Natural killer cell (primary cell): Measurements from ENCODE around the gene CAPRIN2. TPM values are rescaled to one million over a fixed set of nuclear protein-coding genes. Genes with fewer than 3 reads are reported as not detected.

Source experiments
- ATAC-seq, 3 donors: fragments of 150-1000 bp in 2 of 3; fragments of 200-7000 bp in 1 of 3; cut with Tn5 transposase; 1 replicate in 1 of 3; 2 replicates in 2 of 3; pipeline ENCODE4 v1.10.0; 2021; ENCODE audit warnings: mild to moderate bottlenecking in 2 of 3, moderate library complexity in 2 of 3
- DNase-seq, 2 donors: peaks; one replicate each; pipeline versions ENCODE4 v3.0.0 to v3.0.0-alpha.2; 2013 to 2021; ENCODE audit warnings: mixed read lengths in 1 of 2
- H3K27ac ChIP-seq: one replicate; pipeline ENCODE4 v1.5.1; 2013; ENCODE audit warnings: mild to moderate bottlenecking, low read length
- H3K27me3 ChIP-seq: one replicate; pipeline ENCODE4 v1.6.1; 2013; ENCODE audit warnings: low read length; ENCODE audit not compliant: control insufficient read depth, insufficient read depth
- H3K36me3 ChIP-seq: one replicate; pipeline ENCODE4 v1.6.1; 2013; ENCODE audit warnings: low read length; ENCODE audit not compliant: control insufficient read depth, insufficient read depth
- H3K4me1 ChIP-seq: one replicate; pipeline ENCODE4 v1.6.1; 2013; ENCODE audit warnings: low read length; ENCODE audit not compliant: control insufficient read depth, insufficient read depth
- H3K4me3 ChIP-seq: one replicate; pipeline ENCODE4 v1.5.1; 2013; ENCODE audit warnings: low read length
- H3K9me3 ChIP-seq: one replicate; pipeline ENCODE4 v1.6.1; 2013; ENCODE audit warnings: low read length; ENCODE audit not compliant: control insufficient read depth, insufficient read depth
- H3K27ac Mint-ChIP-seq, 2 donors: one replicate each; pipeline ENCODE4 v1.8.0; 2022; ENCODE audit warnings: mild to moderate bottlenecking in 2 of 2, mixed read lengths in 2 of 2, moderate library complexity in 1 of 2
- H3K27me3 Mint-ChIP-seq, 2 donors: one replicate each; pipeline ENCODE4 v1.8.0; 2022; ENCODE audit warnings: low read depth in 2 of 2, mixed read lengths in 2 of 2
- H3K36me3 Mint-ChIP-seq: one replicate; pipeline ENCODE4 v1.8.0; 2022; ENCODE audit warnings: mixed read lengths
- H3K4me1 Mint-ChIP-seq, 2 donors: one replicate each; pipeline ENCODE4 v1.8.0; 2022; ENCODE audit warnings: mixed read lengths in 2 of 2
- H3K4me3 Mint-ChIP-seq: one replicate; pipeline ENCODE4 v1.8.0; 2022; ENCODE audit warnings: mild to moderate bottlenecking, moderate library complexity, mixed read lengths
- H3K9me3 Mint-ChIP-seq, 2 donors: one replicate each; pipeline ENCODE4 v1.8.0; 2022; ENCODE audit warnings: mixed read lengths in 2 of 2
- CTCF ChIP-seq: fragments of 200-600 bp; IDR thresholded peaks from one replicate; pipeline ENCODE4 v1.8.0; 2022; ENCODE audit warnings: antibody characterized with exemption
- WGBS: methylation state at CpG from one replicate; pipeline ENCODE4 v1.1.7; 2013; ENCODE audit warnings: missing lambda C conversion rate; ENCODE audit not compliant: insufficient coverage; 5-methylcytosine and 5-hydroxymethylcytosine counted together
- intact Hi-C: fragments of 100-400 bp; cut with micrococcal nuclease; formaldehyde crosslinking; loops from one replicate; pipeline ENCODE4 v1.14.2; 2022
- total RNA-seq, 4 donors: library from RNA; stranded (reverse); fragments of 120-200 nt in 1 of 4; gene quantifications; one replicate each; pipeline versions ENCODE4 v1.2.3 to v1.2.4, GENCODE V29; 2013 to 2022

Gene CAPRIN2
- total RNA-seq, 3 donors from 2014 or later (not counting 1 experiment from before 2014, with no cell fraction given) = 38.1 to 53.2 (median 38.7) TPM

- Mint-ChIP-seq H3K4me1 (peaks cover 6 to 10% of the 10 kb centered on the region in 2 donors), H3K27me3 (peaks cover 0 to 2% of the 10 kb centered on the region in 2 donors), H3K36me3 (no peaks in the 10 kb centered on the region), H3K27ac (no peak overlapping the region), H3K4me3 (no peak overlapping the region), H3K9me3 (no peaks in the 10 kb centered on the region)
- no peak overlapping the region for H3K4me3 ChIP-seq
- no peaks in the 10 kb centered on the region for H3K9me3 ChIP-seq
- ATAC-seq = no peak
- no peak for TF ChIP-seq CTCF
- H3K4me1 ChIP-seq = peaks cover 8% of the 10 kb centered on the region
- no peak overlapping the region for H3K27ac ChIP-seq
- H3K36me3 ChIP-seq = no peaks in the 10 kb centered on the region
- WGBS = 86% methylated on average over 5 of the region's 6 CpGs
- intact Hi-C loops = no loop called here
- no peaks in the 10 kb centered on the region for H3K27me3 ChIP-seq
- DNase-seq = no peak
Observed at GRCh38 chr12:30700216-30700900, 54.4 kb downstream of the CAPRIN2 start.

- ATAC-seq (no peak), DNase-seq (no peak)
- no peaks in the 10 kb centered on the region for H3K9me3 Mint-ChIP-seq
- Histone ChIP-seq H3K4me3 (no peak overlapping the region), H3K27me3 (no peaks in the 10 kb centered on the region), H3K4me1 (peaks cover 19% of the 10 kb centered on the region), H3K9me3 (no peaks in the 10 kb centered on the region), H3K27ac (no peak overlapping the region), H3K36me3 (no peaks in the 10 kb centered on the region)
- no peak for TF ChIP-seq CTCF
- peaks cover 24 to 29% of the 10 kb centered on the region in 2 donors for H3K4me1 Mint-ChIP-seq
- peak overlapping the region; percentile 33 for H3K4me3 Mint-ChIP-seq
- intact Hi-C loops = no loop called here
- no peak overlapping the region for H3K27ac Mint-ChIP-seq
- H3K36me3 Mint-ChIP-seq = no peaks in the 10 kb centered on the region
- WGBS = 85% methylated on average over 2 of the region's 12 CpGs
- H3K27me3 Mint-ChIP-seq = peaks cover 0 to 2% of the 10 kb centered on the region in 2 donors
Observed at GRCh38 chr12:30698346-30698745, 56.4 kb downstream of the CAPRIN2 start.

- H3K27me3 Mint-ChIP-seq = peaks cover 0 to 2% of the 10 kb centered on the region in 2 donors
- H3K4me1 ChIP-seq = peaks cover 19% of the 10 kb centered on the region
- no peak for DNase-seq
Observed at GRCh38 chr12:30696943-30697342, 57.8 kb downstream of the CAPRIN2 start.

More at GRCh38 chr12:30696943-30697342, 57.8 kb downstream of the CAPRIN2 start:
- intact Hi-C loops = no loop called here
- Histone ChIP-seq H3K27ac (no peak overlapping the region), H3K36me3 (no peaks in the 10 kb centered on the region), H3K9me3 (no peaks in the 10 kb centered on the region), H3K27me3 (no peaks in the 10 kb centered on the region), H3K4me3 (no peak overlapping the region)
- Mint-ChIP-seq H3K4me1 (peaks cover 33 to 38% of the 10 kb centered on the region in 2 donors), H3K36me3 (no peaks in the 10 kb centered on the region), H3K4me3 (peak overlapping the region; percentile 39), H3K9me3 (no peaks in the 10 kb centered on the region), H3K27ac (no peak overlapping the region)
- ATAC-seq = no peak
- TF ChIP-seq CTCF = no peak
- 97% methylated on average over 7 of the region's 7 CpGs for WGBS
